Gastroesophageal sphincter (tissue), 3 donors: ENCODE data around the gene SPATA9.

ENCODE experiments used
- EP300 ChIP-seq: sonication (generic); formaldehyde crosslinking; IDR thresholded peaks from one replicate; pipeline ENCODE4 v1.6.1; 2017; ENCODE audit warnings: antibody characterized with exemption, mild to moderate bottlenecking
- POLR2A ChIP-seq, 2 donors: fragments of 450-650 bp; IDR thresholded peaks; one replicate each; pipeline ENCODE4 v1.6.1; 2017; ENCODE audit warnings: antibody characterized with exemption in 2 of 2, mild to moderate bottlenecking in 2 of 2, moderate library complexity in 1 of 2
- POLR2AphosphoS5 ChIP-seq: sonication (generic); formaldehyde crosslinking; IDR thresholded peaks from one replicate; pipeline ENCODE4 v1.6.1; 2017; ENCODE audit warnings: antibody characterized with exemption
- TF ChIP-seq, protein P1 (sequence below), 4 experiments: fragments of 200-600 bp in 2 of 4; fragments of 450-650 bp in 2 of 4; sonication (generic) in 1 of 4; IDR thresholded peaks; one replicate each; pipeline ENCODE4 v1.5.1; 2017 to 2019; ENCODE audit warnings: antibody characterized with exemption in 4 of 4, mild to moderate bottlenecking in 2 of 4, moderate library complexity in 2 of 4

DNA sequence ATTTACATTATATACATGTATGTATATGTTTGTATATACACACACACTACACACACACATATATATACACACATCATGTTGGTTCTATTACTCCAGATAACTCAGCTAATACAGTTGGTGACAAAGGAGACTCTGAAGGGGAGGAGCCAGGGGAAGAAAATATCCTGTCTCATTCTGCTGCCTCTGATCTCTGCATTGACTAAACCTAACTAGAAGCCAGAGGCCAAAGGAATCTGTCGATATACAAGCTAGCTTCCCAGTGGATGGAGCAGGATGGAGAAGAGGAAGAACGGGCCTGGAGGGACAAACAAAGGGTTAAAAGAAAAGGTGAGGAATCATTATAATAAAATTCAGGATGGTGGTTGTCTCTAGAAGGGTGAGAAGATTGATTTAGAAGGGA is 34.6 kb upstream of the SPATA9 start:
- TF ChIP-seq POLR2AphosphoS5 (no peak), EP300 (no peak), POLR2A (IDR thresholded peaks at IDR 0.05) (no peak)
- TF ChIP-seq, protein P1, sequence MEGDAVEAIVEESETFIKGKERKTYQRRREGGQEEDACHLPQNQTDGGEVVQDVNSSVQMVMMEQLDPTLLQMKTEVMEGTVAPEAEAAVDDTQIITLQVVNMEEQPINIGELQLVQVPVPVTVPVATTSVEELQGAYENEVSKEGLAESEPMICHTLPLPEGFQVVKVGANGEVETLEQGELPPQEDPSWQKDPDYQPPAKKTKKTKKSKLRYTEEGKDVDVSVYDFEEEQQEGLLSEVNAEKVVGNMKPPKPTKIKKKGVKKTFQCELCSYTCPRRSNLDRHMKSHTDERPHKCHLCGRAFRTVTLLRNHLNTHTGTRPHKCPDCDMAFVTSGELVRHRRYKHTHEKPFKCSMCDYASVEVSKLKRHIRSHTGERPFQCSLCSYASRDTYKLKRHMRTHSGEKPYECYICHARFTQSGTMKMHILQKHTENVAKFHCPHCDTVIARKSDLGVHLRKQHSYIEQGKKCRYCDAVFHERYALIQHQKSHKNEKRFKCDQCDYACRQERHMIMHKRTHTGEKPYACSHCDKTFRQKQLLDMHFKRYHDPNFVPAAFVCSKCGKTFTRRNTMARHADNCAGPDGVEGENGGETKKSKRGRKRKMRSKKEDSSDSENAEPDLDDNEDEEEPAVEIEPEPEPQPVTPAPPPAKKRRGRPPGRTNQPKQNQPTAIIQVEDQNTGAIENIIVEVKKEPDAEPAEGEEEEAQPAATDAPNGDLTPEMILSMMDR (IDR thresholded peaks at IDR 0.05), result no peak
